ENCODE results near the gene THBS3.
"Not testable (repeated sequence)": the region's sequence is repeated elsewhere in the genome, so short reads cannot be mapped to it uniquely, and the experiment has no call there.

Gene THBS3

GRCh38 chr1:155235375-155235774 lies 27.7 kb upstream of the THBS3 start:
- not testable (repeated sequence) for DNase-seq (ENCODE audit: low read depth in 2 of 2, low spot score in 1 of 2)

DNA sequence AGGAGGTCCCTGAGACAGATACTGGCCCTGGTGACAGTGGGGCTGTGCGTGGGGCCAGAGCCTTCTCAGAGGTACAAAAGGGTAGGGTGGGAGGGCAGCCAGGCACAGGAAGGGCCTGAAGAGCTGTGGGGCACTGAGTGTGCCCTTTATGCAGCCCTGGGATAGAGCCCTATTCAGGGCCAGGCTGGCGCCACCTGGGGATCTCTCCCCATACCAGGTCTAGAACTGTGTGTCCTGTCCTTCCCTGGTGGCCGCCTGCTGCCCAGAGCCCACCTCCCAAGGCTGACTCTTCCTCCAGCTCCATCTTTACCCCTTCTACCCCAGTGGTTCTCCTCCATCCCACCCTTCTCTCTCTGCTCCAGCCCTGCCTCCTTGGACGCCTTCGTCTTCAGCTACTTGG lies 25.8 kb upstream of the THBS3 start:
- DNase-seq (ENCODE audit: low read depth in 2 of 2, low spot score in 1 of 2): not testable (repeated sequence)

DNA sequence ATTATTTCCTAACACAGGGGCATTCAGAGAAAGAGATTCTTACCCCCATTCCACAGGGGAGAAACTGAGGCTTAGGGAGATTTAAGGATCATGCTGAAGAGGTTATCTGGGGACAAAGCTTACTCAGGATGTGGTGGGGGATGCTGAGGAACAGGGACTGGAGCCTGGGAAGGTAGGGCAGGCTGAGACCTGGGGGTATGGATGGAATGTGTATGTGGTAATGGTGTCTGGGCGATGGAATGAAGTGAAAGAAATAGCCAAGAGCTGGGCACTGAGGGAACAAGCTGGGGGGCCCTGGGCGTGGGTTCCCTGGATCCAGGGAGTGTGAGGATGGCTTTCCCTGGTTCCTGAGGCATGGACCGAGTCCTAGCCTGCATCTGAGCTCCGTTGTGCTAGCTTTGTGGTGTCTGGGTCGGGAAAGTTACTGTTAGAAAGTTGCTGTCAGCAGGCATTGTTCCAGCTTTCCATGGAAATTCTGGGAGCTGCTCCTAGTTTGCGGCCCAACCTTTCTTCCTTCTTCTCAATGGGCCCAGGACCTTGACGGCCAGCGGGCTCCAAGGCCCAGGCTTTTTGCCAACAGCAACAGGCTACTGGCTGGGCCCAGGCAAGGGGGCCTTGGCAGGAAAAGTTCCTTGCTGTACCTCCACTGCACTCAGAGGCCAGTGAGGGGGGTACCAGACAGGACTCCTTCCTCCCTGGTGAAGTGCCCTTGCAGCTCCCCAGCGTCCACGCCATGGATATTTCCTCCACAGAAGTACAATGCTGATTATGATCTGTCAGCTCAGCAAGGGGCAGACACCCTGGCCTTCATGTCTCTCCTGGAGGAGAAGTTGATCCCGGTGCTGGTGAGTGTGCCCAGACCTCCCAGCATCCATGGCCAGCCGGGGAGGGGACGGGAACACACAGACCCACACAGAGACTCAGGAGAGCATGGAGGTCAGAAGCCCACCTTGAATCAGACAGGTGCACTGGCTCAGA lies 24.6 kb upstream of the THBS3 start:
- not testable (repeated sequence) for DNase-seq (ENCODE audit: low read depth in 2 of 2, low spot score in 1 of 2)

DNA sequence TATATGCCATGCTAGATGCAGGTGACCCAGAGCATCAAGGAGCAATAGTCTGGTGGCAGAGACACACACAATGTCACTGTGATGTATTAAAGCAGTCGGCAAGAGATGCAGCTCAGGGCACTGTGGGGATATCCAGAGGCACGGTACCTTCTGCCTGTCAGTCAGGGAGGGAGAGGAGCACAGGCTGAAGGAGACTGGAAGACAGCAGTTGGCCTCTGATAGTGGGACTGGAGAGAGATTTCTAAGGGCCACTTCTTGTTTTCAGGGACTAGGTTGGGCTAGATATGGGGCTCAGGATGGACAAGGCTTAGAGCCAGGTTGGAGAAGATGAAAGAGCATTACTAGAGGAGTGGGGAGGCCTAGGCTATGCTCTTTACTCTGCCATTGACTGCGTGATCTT lies 23.6 kb upstream of the THBS3 start:
- DNase-seq (ENCODE audit: low read depth in 2 of 2, low spot score in 1 of 2): not testable (repeated sequence)

DNA sequence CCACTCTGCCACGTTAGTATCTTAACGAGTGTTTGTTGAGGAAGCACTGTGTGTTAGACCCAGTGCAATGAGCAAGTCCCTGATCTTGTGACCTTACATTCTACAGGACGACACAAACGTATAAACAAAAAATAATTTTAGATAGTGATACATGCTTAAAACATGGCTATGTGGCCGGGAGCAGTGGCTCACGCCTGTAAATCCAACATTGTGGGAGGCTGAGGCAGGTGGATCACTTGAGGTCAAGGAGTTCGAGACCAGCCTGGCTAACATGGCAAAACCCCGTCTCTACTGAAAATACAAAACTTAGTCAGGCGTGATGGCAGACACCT lies 20.4 kb upstream of the THBS3 start:
- no peak for DNase-seq (ENCODE audit: low read depth in 2 of 2, low spot score in 1 of 2)

DNA sequence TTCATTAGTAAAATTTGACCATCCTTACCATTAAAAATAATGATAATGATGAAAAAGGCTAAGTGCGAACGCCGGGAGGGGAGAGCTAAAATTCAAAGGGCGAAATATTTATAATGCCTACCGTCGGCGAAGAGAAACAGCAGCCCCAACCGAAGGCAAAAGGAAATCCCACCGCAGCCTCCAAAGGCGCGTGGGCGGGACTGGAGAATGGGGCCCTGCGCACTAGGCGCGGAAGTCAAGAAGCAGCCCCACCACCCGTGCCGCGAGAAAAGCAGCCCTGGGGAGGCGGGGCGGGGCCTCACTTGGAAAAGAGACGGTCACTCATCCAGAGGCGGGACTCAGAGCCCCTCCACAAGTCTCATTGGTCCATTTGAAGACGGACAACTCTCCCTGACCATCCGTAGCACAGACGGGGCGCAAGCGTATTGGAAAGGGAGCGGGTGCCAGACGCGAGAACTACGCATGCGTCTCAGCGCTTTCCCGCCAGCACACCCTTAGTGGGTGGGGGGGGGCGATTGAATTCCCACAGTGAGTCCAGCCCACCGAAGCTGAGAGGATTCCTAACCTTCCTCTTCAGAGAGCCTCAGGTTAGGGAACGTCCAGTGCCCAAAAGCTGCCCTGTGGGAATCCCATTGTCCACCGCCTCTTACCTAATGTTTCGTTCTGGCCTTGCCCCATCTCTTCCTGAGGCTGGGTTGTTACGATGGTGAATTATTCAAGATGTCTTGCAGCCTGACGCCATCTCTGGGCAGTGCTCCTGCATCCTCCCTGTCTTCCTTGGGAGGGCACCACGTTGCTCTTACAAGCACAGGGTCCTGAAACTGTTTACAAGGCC lies 19.8 kb upstream of the THBS3 start:
- peak; percentile 96 to 100 for DNase-seq (ENCODE audit: low read depth in 2 of 2, low spot score in 1 of 2)

GRCh38 chr1:155226910-155227260 lies 19.2 kb upstream of the THBS3 start:
- DNase-seq (ENCODE audit: low read depth in 2 of 2, low spot score in 1 of 2): peak in 1 of 2 donors; percentile 26

DNA sequence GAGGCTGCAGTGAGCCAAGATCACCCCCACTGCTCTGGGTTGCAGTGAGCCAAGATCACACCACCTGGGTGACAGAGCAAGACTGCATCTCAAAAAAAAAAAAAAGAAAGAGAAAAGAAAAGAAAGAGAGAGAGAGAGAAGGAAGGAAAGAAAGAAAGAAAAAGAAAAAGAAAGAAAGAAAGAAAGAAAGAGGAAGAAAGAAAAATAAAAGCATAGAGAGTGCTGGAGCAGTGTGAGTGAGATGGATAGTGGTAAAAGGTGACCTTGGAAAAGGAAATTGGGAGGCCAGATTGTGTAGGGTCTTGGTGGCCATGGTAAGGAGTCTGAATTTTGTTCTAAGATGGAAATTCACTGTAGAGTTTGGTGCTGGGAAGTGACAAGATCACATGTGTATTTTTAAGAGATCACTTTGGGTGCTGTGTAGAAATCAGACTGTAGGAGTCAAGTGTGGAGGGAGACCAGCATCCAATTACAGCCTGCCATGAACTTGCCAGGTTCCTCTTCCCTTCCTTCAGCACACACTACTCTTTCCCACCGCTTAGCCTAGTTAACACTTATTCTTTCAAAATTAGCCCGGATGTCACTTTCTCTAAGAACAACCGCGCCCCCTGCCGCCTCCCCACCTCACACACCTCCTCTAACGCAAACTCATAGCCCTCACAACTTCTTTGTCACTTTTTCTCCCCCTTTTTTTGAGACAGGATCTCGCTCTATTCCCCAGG lies 18.7 kb upstream of the THBS3 start:
- peak; percentile 59 to 84 for DNase-seq (ENCODE audit: low read depth in 2 of 2, low spot score in 1 of 2)

GRCh38 chr1:155225404-155225759 lies 17.7 kb upstream of the THBS3 start:
- DNase-seq (ENCODE audit: low read depth in 2 of 2, low spot score in 1 of 2): not testable (repeated sequence)

DNA sequence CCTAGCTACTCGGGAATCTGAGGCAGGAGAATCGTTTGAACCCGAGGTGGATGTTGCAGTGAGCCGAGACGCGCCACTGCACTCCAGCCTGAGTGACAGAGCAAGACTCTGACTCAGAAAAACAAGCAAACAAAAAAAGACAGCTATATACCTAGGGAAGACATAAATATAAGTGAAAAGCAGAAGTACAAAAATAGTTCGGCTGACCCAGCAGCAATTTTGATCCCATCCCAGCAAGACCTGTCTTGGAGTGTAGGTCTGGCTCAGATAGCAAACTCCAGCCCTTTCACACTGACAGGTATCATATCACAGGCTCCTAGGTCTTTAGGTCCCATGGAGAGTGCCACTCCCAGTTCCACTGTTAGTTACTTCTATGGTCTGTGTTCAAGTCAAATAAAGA lies 15.3 kb upstream of the THBS3 start:
- no peak for DNase-seq (ENCODE audit: low read depth in 2 of 2, low spot score in 1 of 2)

DNA sequence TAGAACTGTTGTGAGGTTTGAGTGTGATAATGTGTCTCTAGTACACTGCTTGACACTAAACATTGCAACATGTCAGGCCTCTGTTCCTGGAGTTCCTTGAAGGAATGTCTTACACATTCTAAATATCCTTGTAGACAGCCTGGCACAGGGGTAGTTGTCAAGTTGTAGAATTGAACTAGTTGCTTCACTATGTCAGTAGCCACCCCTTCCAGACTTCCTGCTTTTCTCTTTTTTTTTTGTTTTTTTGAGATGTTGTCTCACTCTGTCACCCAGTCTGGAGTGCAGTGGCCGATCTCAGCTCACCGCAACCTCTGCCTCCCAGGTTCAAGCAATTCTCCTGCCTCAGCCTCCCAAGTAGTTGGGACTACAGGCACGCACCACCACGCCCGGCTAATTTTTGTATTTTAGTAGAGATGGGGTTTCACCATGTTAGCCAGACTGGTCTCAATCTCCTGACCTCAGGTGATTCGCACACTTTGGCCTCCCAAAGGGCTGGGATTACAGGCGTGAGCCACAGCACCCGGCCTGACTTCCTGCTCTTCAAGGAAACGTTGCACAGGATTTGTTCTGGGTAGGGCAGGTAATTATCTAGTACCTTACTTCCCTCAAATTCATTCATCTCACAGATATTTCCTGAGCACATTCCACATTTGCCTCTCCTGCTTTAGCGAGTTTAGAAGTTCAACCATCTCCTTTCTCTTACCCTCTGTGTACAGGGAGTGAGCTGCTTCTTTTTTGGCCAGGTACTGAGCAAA lies 12.7 kb upstream of the THBS3 start:
- not testable (repeated sequence) for DNase-seq (ENCODE audit: low read depth in 2 of 2, low spot score in 1 of 2)

- no peak for DNase-seq (ENCODE audit: low read depth in 2 of 2, low spot score in 1 of 2)
These were observed 11.9 kb upstream of the THBS3 start for GRCh38 chr1:155219592-155220031.

DNA sequence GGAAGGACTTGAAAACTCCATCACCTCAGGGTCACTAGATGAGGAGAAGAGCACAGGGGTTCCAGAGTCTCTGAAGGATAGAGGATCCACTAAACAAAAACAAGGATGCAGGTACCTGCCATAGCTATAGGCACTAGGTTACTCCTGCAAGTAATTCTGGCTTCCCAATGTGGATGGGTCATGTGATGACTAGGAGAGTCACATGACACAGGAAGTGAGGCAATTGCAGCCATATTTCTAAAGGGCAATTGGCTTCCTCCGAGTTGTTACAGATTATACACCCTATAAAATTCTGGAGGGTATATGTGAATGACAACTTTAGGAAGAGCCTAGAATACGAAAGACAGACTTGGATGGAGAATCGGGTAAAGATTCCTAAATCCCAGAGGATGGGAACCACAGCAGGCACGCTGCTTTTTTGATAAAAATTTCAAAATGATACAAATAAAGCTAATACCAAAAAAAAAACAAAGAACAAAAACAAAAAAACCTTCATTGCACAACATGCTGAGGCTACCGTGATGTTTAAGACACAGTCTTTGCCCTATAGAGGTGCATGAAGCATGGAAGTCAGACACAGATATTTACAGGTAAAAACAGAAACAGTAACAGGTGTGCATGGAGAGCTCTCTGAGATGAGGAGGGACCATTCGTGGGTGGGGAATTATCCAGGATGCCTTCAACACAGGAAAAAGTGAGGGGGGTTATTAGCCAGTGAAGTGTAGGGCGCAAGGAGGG lies 11.3 kb upstream of the THBS3 start:
- DNase-seq (ENCODE audit: low read depth in 2 of 2, low spot score in 1 of 2): no peak

GRCh38 chr1:155214702-155215101 lies 7.0 kb upstream of the THBS3 start:
- not testable (repeated sequence) for DNase-seq (ENCODE audit: low read depth in 2 of 2, low spot score in 1 of 2)

GRCh38 chr1:155212051-155212440 lies 4.3 kb upstream of the THBS3 start:
- DNase-seq (ENCODE audit: low read depth in 2 of 2, low spot score in 1 of 2): not testable (repeated sequence)

DNA sequence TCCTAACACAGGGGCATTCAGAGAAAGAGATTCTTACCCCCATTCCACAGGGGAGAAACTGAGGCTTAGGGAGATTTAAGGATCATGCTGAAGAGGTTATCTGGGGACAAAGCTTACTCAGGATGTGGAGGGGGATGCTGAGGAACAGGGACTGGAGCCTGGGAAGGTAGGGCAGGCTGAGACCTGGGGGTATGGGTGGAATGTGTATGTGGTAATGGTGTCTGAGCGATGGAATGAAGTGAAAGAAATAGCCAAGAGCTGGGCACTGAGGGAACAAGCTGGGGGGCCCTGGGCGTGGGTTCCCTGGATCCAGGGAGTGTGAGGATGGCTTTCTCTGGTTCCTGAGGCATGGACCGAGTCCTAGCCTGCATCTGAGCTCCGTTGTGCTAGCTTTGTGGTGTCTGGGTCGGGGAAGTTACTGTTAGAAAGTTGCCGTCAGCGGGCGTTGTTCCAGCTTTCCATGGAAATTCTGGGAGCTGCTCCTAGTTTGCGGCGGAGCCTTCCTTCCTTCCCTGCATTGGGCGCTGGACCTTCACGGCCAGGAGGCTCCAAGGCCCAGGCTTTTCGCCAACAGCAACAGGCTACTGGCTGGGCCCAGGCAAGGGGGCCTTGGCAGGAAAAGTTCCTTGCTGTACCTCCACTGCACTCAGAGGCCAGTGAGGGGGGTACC lies 3.8 kb upstream of the THBS3 start:
- DNase-seq (ENCODE audit: low read depth in 2 of 2, low spot score in 1 of 2): not testable (repeated sequence)

DNA sequence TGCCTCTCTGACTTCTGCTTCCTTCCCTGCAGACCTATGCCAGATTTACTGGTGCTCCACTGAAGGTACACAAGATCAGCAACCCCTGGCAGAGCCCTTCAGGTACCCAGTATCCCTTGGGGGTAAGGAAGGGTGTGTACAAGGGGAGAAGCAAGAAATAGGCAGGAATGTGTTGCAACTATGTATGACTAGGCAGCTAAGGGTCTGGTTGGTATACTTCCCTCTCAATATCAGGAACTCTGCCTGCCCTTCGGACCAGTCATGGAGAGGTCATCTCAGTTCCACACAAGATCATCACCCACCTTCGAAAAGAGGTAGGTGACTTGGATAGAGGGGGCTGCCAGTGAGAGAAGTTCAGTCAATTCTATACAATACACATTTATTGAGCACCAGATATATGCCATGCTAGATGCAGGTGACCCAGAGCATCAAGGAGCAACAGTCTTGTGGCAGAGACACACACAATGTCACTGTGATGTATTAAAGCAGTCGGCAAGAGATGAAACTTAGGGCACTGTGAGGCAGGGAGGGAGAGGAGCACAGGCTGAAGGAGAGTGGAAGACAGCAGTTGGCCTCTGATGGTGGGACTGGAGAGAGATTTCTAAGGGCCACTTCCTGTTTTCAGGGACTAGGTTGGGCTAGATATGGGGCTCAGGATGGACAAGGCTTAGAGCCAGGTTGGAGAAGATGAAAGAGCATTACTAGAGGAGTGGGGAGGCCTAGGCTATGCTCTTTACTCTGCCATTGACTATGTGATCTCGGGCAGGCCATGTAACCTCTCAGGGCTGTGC lies 2.8 kb upstream of the THBS3 start:
- DNase-seq (ENCODE audit: low read depth in 2 of 2, low spot score in 1 of 2): no peak

- no peak for DNase-seq (ENCODE audit: low read depth in 2 of 2, low spot score in 1 of 2)
These were observed 1.6 kb upstream of the THBS3 start for GRCh38 chr1:155209312-155209721.

Measured in stimulated activated CD8-positive, alpha-beta memory T cell treated with anti-CD3 and anti-CD28 coated beads, Interleukin-4, amount 100 ng/mL, for 4 hours (primary cell).